VCaP (cell line): ENCODE results near the gene ALPG.

ENCODE experiments used
- H3K27ac ChIP-seq: fragments of 450-650 bp; 2 replicates; pipeline ENCODE4 v1.5.1; 2017
- CTCF ChIP-seq: fragments of 450-650 bp; conservative IDR thresholded peaks from 2 replicates; pipeline ENCODE4 v1.5.1; 2017; ENCODE audit warnings: mild to moderate bottlenecking, moderate library complexity

The ALPG gene

DNA sequence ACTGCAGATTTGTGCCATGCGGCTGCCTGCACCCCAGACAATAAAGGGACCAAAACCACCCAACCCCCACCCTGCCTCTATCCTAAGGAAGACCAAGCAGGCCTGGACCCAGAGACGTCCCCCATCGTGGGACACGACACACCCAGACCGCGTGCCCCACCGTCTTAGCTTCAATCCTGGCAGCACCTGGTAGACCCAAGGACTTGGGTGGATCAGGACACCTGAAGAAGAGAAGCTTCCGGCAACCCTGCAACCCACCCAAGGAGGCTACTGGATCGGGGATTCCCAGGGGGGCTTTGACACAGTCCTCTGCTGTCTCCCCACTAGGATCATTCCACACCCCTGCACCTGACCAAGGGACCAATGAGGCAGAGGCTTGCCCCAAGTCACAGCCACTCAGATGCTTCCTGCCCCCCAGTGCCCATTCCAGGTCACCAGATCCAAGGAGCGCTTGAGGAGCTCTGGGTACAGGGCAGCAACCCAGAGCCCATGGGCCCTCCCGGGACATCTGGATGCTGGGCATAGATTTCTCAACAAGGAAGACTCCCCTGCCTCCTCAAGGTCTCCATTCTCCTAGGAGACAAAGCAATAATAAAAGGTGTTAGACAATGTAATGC, 52.9 kb downstream of the ALPG start:
- H3K27ac ChIP-seq: no peak overlapping the region
- TF ChIP-seq CTCF: no peak

- H3K27ac ChIP-seq: no peak overlapping the region
- no peak for TF ChIP-seq CTCF
Measured at GRCh38 chr2:232460171-232460570, 53.5 kb downstream of the ALPG start.
